ENCODE results near the gene SLC39A9. TPM values are rescaled to one million over a fixed set of nuclear protein-coding genes. Genes with fewer than 3 reads are reported as not detected.

The SLC39A9 gene
- total and polyA plus RNA-seq, 10 of the 15 experiments (the other 5 are each of a cell fraction or from before 2014, with no cell fraction given) = 19.9 to 109 (median 46.9) TPM

- Histone ChIP-seq H2AFZ (ENCODE audit: control insufficient read depth, low read depth, low read length) (no peak overlapping the region), H3K4me3 (no peak overlapping the region), H3K9me3 (replicated peaks; ENCODE audit: control insufficient read depth, insufficient read depth, low read length) (no peaks in the 10 kb centered on the region), H3K79me2 (ENCODE audit: control insufficient read depth, insufficient read depth, low read length) (no peaks in the 10 kb centered on the region), H3K4me2 (ENCODE audit: control insufficient read depth, insufficient read depth) (no peak overlapping the region), H4K20me1 (ENCODE audit: control insufficient read depth, insufficient read depth) (no peaks in the 10 kb centered on the region), H3K27me3 (replicated peaks in 1 of 2; ENCODE audit: control insufficient read depth in 2 of 2, insufficient read depth in 2 of 2, low read length in 1 of 2) (0 out of 4 replicates have a peak, but pooled peaks cover 0 to 2% of the 10 kb centered on the region in 2 experiments), H3K36me3 (ENCODE audit: control insufficient read depth in 2 of 2, insufficient read depth in 2 of 2, low read length in 1 of 2) (no peaks in the 10 kb centered on the region), H3K9ac (ENCODE audit: control insufficient read depth, insufficient read depth, low read length) (no peak overlapping the region), H3K27ac (ENCODE audit: control insufficient read depth, insufficient read depth) (no peak overlapping the region), H3K4me1 (ENCODE audit: control insufficient read depth, insufficient read depth, low read length) (no peaks in the 10 kb centered on the region)
- in situ Hi-C loops (cut with MboI) (no loop called here), intact Hi-C loops (cut with micrococcal nuclease; ENCODE audit: unreplicated experiment) (no loop called here)
- CTCF ChIA-PET = interaction anchor here (1.0 to 3.2 kb wide), 5 partner anchors 9 to 42 kb away, joined by 3 to 15 read pairs (median 5); no protein-coding TSS in a partner anchor
- no peak for FAIRE-seq
- RAD21 ChIA-PET (ENCODE audit: unreplicated experiment) = no interaction called here
- no peak for ATAC-seq
- 9% methylated on average over 4 of the region's 4 CpGs for WGBS (ENCODE audit: insufficient coverage, insufficient replicate concordance, low lambda C conversion rate, missing lambda C conversion rate)
- POLR2A ChIA-PET = interaction anchor here (0.6 to 0.7 kb wide), 2 partner anchors 11 to 217 kb away, joined by 3 to 4 read pairs; no protein-coding TSS in a partner anchor
- no peak for DNase-seq (ENCODE audit: low read depth, low spot score)
- SMC1A ChIA-PET (ENCODE audit: uncharacterized antibody, unreplicated experiment) = interaction anchor here (0.5 to 1.5 kb wide), 4 partner anchors 8 to 251 kb away, joined by 3 to 6 read pairs (median 4); no protein-coding TSS in a partner anchor
- BruUV-seq (replicated peaks) = no TSS peak
- no peak for TF ChIP-seq BCLAF1 (IDR thresholded peaks at IDR 0.05)
- TF ChIP-seq RUNX3 (IDR thresholded peaks at IDR 0.05; ENCODE audit: low read length) = no peak
- TF ChIP-seq KLF5 (IDR thresholded peaks at IDR 0.05; ENCODE audit: partially characterized antibody) = no peak
- TF ChIP-seq ZNF24 (IDR thresholded peaks at IDR 0.05) = no peak
- TF ChIP-seq WRNIP1 (IDR thresholded peaks at IDR 0.05; ENCODE audit: borderline replicate concordance, low read depth, low read length) = no peak
- TF ChIP-seq ELK1 (IDR thresholded peaks at IDR 0.05; ENCODE audit: low read depth, low read length) = no peak
- TF ChIP-seq, protein P1, sequence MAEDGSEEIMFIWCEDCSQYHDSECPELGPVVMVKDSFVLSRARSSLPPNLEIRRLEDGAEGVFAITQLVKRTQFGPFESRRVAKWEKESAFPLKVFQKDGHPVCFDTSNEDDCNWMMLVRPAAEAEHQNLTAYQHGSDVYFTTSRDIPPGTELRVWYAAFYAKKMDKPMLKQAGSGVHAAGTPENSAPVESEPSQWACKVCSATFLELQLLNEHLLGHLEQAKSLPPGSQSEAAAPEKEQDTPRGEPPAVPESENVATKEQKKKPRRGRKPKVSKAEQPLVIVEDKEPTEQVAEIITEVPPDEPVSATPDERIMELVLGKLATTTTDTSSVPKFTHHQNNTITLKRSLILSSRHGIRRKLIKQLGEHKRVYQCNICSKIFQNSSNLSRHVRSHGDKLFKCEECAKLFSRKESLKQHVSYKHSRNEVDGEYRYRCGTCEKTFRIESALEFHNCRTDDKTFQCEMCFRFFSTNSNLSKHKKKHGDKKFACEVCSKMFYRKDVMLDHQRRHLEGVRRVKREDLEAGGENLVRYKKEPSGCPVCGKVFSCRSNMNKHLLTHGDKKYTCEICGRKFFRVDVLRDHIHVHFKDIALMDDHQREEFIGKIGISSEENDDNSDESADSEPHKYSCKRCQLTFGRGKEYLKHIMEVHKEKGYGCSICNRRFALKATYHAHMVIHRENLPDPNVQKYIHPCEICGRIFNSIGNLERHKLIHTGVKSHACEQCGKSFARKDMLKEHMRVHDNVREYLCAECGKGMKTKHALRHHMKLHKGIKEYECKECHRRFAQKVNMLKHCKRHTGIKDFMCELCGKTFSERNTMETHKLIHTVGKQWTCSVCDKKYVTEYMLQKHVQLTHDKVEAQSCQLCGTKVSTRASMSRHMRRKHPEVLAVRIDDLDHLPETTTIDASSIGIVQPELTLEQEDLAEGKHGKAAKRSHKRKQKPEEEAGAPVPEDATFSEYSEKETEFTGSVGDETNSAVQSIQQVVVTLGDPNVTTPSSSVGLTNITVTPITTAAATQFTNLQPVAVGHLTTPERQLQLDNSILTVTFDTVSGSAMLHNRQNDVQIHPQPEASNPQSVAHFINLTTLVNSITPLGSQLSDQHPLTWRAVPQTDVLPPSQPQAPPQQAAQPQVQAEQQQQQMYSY (CRISPR knock-in tag; IDR thresholded peaks at IDR 0.05) = no peak
- TF ChIP-seq NR2F1 (conservative IDR thresholded peaks at IDR 0.05) = no peak
These were observed 94.5 kb downstream of the SLC39A9 start for GRCh38 chr14:69493038-69493437.
